HG02798 (cell line): ENCODE results near the gene KCNN3.

Experiments used
- ATAC-seq: cut with Tn5 transposase; IDR thresholded peaks from one replicate; pipeline ENCODE4 v1.9.1; 2021; ENCODE audit warnings: mild to moderate bottlenecking; ENCODE audit not compliant: unreplicated experiment, poor library complexity

The KCNN3 gene

GRCh38 chr1:154863315-154864174 is 6.5 kb downstream of the KCNN3 start:
- peak; percentile 27 for ATAC-seq

- no peak for ATAC-seq
These were observed 7.2 kb downstream of the KCNN3 start for GRCh38 chr1:154862907-154863306.

- no peak for ATAC-seq
These were observed 8.4 kb downstream of the KCNN3 start for GRCh38 chr1:154861607-154862094.

- peak; percentile 70 for ATAC-seq
These were observed 9.8 kb downstream of the KCNN3 start for GRCh38 chr1:154860156-154860870.

GRCh38 chr1:154859786-154860155 is 10.3 kb downstream of the KCNN3 start:
- ATAC-seq: peak; percentile 41

GRCh38 chr1:154859151-154859785 is 10.8 kb downstream of the KCNN3 start:
- ATAC-seq: no peak

- no peak for ATAC-seq
These were observed 12.5 kb downstream of the KCNN3 start for GRCh38 chr1:154857441-154858215.

- no peak for ATAC-seq
These were observed 13.1 kb downstream of the KCNN3 start for GRCh38 chr1:154857022-154857421.

- ATAC-seq: no peak
These were observed 13.5 kb downstream of the KCNN3 start for GRCh38 chr1:154856544-154856943.

GRCh38 chr1:154856049-154856448 is 14.0 kb downstream of the KCNN3 start:
- ATAC-seq: no peak

GRCh38 chr1:154855186-154855851 is 14.8 kb downstream of the KCNN3 start:
- ATAC-seq: no peak

GRCh38 chr1:154852845-154853244 is 17.2 kb downstream of the KCNN3 start:
- no peak for ATAC-seq

- ATAC-seq: no peak
These were observed 18.5 kb downstream of the KCNN3 start for GRCh38 chr1:154851392-154852177.

GRCh38 chr1:154849645-154850131 is 20.4 kb downstream of the KCNN3 start:
- ATAC-seq: peak; percentile 57

GRCh38 chr1:154848983-154849382 is 21.1 kb downstream of the KCNN3 start:
- ATAC-seq: no peak

- no peak for ATAC-seq
These were observed 22.2 kb downstream of the KCNN3 start for GRCh38 chr1:154847891-154848290.

GRCh38 chr1:154846565-154847442 is 23.3 kb downstream of the KCNN3 start:
- ATAC-seq: no peak

GRCh38 chr1:154845879-154846278 is 24.2 kb downstream of the KCNN3 start:
- no peak for ATAC-seq
